ENCODE results near the gene KLK10. TPM values are rescaled to one million over a fixed set of nuclear protein-coding genes. Genes with fewer than 3 reads are reported as not detected.

The KLK10 gene
- total RNA-seq, 1 experiment from 2014 or later: not detected

GRCh38 chr19:50968716-50969412 lies 50.6 kb downstream of the KLK10 start:
- Histone ChIP-seq H3K4me3 (ENCODE audit: low read depth in 2 of 2, low read length in 2 of 2) (no peak overlapping the region), H3K27me3 (ENCODE audit: control insufficient read depth, insufficient read depth, low read length) (no peaks in the 10 kb centered on the region), H3K9me3 (ENCODE audit: control insufficient read depth, insufficient read depth, low read depth, low read length) (no peaks in the 10 kb centered on the region), H3K27ac (ENCODE audit: low read length) (no peak overlapping the region), H3K36me3 (ENCODE audit: control insufficient read depth, insufficient read depth, low read length) (no peaks in the 10 kb centered on the region), H3K4me1 (ENCODE audit: control insufficient read depth, insufficient read depth, low read length) (no peaks in the 10 kb centered on the region)
- intact Hi-C loops (cut with micrococcal nuclease; ENCODE audit: unreplicated experiment) (no loop called here), in situ Hi-C loops (cut with HindIII; ENCODE audit: low pct_unique_long_range_greater_than_20kb, low sequenced_read_pairs) (no loop called here)
- ChIA-PET CTCF (interaction anchor here (0.7 kb wide), 1 partner anchor 154 kb away, joined by 3 read pairs; no protein-coding TSS in a partner anchor), POLR2A (no interaction called here)
- TF ChIP-seq REST (IDR thresholded peaks at IDR 0.05; ENCODE audit: insufficient read depth in 1 of 2, low read depth in 2 of 2, low read length in 1 of 2) (no peak), TCF7L2 (IDR thresholded peaks at IDR 0.05; ENCODE audit: low read depth, low read length) (no peak), POLR2AphosphoS5 (IDR thresholded peaks at IDR 0.05; ENCODE audit: low read depth, low read length) (no peak), CTCF (IDR thresholded peaks at IDR 0.05) (no peak), SIN3A (IDR thresholded peaks at IDR 0.05; ENCODE audit: borderline replicate concordance, insufficient read depth, low read depth, low read length) (no peak)
- ATAC-seq: no peak
- no peak for DNase-seq (ENCODE audit: low read depth, low spot score)
- no TSS peak for BruUV-seq (replicated peaks)

- intact Hi-C loops (cut with micrococcal nuclease; ENCODE audit: unreplicated experiment) (no loop called here), in situ Hi-C loops (cut with HindIII; ENCODE audit: low pct_unique_long_range_greater_than_20kb, low sequenced_read_pairs) (no loop called here)
- no peaks in the 10 kb centered on the region; the same call in 1 of the 2 replicates for H3K27me3 ChIP-seq (ENCODE audit: control insufficient read depth, insufficient read depth, low read length)
- ChIA-PET POLR2A (no interaction called here), CTCF (no interaction called here)
- no TSS peak for BruUV-seq (replicated peaks)
- no peaks in the 10 kb centered on the region for H3K36me3 ChIP-seq (ENCODE audit: control insufficient read depth, insufficient read depth, low read length)
- no peak overlapping the region for H3K4me3 ChIP-seq (ENCODE audit: low read depth in 2 of 2, low read length in 2 of 2)
- no peak for TF ChIP-seq SIN3A (IDR thresholded peaks at IDR 0.05; ENCODE audit: borderline replicate concordance, insufficient read depth, low read depth, low read length)
- no peak for TF ChIP-seq TCF7L2 (IDR thresholded peaks at IDR 0.05; ENCODE audit: low read depth, low read length)
- TF ChIP-seq POLR2AphosphoS5 (IDR thresholded peaks at IDR 0.05; ENCODE audit: low read depth, low read length): no peak
- no peak for TF ChIP-seq REST (IDR thresholded peaks at IDR 0.05; ENCODE audit: insufficient read depth in 1 of 2, low read depth in 2 of 2, low read length in 1 of 2)
- TF ChIP-seq CTCF (IDR thresholded peaks at IDR 0.05): no peak
- no peak for ATAC-seq
- no peaks in the 10 kb centered on the region for H3K4me1 ChIP-seq (ENCODE audit: control insufficient read depth, insufficient read depth, low read length)
- H3K27ac ChIP-seq (ENCODE audit: low read length): no peak overlapping the region
- H3K9me3 ChIP-seq (ENCODE audit: control insufficient read depth, insufficient read depth, low read depth, low read length): no peaks in the 10 kb centered on the region
- DNase-seq (ENCODE audit: low read depth, low spot score): no peak
These were observed 51.4 kb downstream of the KLK10 start for GRCh38 chr19:50967929-50968715.

Measured in Panc1 (cell line).